HG03460 (cell line): Measurements from ENCODE around the gene CACNB1.

Source experiments
- ATAC-seq: cut with Tn5 transposase; IDR thresholded peaks from one replicate; pipeline ENCODE4 v1.9.1; 2021; ENCODE audit not compliant: unreplicated experiment

CACNB1 gene

GRCh38 chr17:39204245-39204644 lies 6.8 kb upstream of the CACNB1 start:
- ATAC-seq, result no peak

GRCh38 chr17:39200957-39201510 lies 3.6 kb upstream of the CACNB1 start:
- no peak for ATAC-seq

DNA sequence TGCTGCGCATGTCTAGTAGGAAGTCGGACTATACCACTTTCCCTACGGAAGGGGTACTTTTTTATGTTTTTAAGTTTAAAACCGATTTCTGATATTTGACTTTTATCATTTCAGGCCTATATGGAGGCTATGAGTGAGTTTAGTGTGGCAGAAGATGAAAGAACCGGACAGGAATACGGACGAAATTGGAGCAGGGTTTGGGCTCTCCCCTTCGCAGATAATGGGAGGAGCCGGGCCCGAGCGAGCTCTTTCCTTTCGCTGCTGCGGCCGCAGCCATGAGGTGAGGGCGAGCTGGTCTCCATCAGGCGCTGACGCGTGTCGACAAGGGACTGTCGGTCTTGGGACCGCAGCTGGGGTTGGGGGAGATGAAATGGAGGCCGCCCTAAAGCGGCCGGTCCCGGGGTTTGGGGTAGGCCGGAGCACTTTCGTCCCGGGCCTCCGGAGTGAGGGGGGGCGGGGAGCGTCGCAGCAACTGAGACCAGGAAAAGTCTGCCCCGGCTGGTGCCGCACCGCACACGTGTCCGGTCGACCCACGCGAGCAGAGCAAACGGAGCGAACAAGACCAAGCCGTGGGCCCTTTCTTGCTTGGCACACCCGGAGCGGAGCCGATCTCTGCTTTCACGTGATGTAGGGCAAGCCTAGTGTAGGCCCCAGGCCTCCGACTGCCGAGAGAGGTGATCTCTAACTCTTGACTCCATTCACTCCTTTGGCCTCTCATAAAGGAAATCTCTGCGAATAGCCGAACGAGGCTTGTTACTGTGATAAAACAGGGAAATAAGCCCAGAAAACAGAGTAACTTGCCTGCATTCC lies 2.8 kb upstream of the CACNB1 start, which contains the start of gene RPL19:
Gene RPL19 (plus strand): TSS at position 214 of the 810 bp plus-strand sequence. CDS start 62 bp downstream, at position 276.
- ATAC-seq, result peak; percentile 56

- ATAC-seq, result peak; percentile 46
Measured at GRCh38 chr17:39199820-39200069, 2.3 kb upstream of the CACNB1 start.

GRCh38 chr17:39198186-39198566 lies 707 bp upstream of the CACNB1 start:
- no peak for ATAC-seq

- no peak for ATAC-seq
Measured at GRCh38 chr17:39196808-39197291, 619 bp downstream of the CACNB1 start.

DNA sequence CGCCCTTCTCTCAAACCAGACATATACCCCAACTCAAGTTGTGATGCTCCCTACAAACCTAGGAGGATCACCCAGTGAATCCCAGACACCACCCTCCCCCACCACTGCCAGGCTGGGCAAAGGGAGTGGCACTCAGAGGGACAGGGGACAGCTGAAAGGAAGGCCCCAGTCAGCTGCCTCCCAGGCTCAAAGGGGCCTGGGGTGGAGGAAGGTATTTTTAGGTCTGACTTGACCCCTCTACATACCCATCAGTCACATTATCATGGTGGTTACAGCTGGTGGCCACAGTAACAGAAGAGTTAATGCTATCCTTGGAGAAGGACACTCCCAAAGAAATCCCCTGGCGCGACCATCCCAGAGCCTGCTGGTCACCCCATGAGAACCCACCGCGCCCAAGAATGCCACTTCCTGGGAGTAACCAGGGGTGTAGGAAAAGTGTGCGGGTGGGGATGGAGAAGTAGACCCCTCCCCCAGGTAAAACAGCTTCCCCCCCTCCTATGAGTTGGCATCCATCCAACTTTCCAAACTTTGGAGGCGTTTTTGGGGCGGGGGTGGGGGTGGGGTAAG lies 1.1 kb downstream of the CACNB1 start:
- ATAC-seq, result no peak

DNA sequence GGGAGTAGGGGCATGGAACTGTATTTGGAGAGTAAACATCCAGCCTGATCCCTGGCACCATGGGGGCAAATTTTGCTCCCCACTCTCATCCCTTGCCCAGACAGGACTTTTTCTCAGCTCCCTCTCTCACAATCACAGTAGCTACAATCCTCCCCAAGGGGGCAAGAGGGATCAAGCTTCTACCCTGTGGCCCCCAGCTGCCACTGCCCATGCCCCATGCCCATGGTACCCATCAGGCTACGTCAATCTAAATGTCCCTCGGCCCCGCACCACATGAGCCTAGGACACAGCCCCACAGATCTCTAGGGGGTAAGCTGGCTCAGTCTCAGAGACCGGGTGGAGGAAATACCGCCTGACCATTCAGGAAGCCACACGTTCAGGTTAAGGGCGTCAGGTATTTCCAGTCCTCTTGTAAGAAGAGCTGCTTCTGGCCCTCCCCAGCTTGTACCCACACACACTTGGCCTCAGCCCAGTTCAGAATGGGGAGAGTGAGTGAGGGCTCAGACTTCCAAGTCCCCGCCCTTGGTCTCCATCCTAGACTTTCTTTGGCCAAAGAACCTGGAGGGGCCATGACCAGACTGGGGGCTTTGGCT lies 1.8 kb downstream of the CACNB1 start:
- no peak for ATAC-seq

DNA sequence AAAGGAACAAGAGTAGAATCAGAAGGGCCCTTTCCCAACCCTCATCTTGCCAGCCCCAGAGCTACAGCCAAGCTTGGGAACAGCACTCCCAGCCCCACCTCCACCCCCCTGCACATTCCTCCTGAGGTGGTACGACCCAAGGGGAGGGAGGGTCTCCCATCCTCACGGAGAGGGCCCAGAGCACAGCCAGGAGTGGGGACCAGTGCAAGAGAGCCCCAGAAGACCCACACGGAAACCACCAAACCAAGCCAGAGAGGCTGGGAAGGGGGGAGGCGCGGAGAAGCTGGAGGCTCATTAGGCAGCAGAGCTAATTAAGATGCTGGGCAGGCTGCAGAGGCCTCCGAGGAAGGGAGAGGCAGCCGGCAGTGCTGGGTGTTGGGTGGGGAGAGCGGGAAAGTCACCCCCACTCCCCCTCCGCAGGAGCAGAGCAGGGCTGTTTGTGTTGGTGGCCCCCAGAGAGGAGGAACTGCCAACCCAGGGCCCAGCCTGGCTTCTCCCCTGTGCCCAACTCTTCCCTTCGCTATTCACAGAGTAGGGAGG lies 2.4 kb downstream of the CACNB1 start:
- no peak for ATAC-seq

GRCh38 chr17:39194089-39194984 lies 3.1 kb downstream of the CACNB1 start:
- ATAC-seq, result no peak

DNA sequence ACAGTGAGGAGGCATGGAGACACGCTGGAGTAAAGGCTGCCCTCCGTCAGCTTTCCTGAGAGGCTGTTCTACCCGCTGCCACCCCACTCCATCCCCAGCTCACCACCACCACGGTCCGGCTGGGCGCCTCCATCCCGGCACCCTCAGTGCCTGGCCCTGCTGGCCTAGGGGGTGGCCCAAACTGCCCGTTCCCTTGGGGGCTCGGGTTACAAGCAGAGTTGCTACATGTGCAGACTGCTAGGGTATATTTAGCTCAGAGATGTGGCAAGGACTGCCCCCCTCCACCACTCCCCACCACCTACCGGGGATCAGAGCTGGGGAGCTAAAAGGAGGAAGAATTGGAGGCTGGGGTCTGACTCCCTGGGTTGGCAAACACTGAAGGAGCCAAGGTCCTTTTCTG lies 4.1 kb downstream of the CACNB1 start:
- ATAC-seq, result no peak

DNA sequence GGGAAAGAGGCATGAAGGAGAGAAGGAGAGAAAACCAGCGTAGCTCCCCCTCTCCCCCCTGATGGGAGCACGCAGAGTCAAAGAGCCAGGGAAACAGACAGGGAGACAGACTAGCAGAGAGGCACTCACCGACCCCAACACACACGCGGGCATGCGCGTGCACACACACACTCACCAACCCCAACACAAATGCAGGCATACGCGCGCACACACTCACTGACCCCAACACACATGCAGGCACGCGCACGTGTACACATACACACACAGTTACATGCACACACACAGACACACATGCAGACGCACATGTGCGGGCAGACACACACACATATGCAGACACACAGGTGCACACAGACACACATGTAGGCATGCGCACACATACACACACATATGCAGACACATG lies 4.6 kb downstream of the CACNB1 start:
- no peak for ATAC-seq

GRCh38 chr17:39191750-39192510 lies 5.5 kb downstream of the CACNB1 start:
- no peak for ATAC-seq

GRCh38 chr17:39187152-39187830 lies 10.2 kb downstream of the CACNB1 start:
- ATAC-seq, result no peak

DNA sequence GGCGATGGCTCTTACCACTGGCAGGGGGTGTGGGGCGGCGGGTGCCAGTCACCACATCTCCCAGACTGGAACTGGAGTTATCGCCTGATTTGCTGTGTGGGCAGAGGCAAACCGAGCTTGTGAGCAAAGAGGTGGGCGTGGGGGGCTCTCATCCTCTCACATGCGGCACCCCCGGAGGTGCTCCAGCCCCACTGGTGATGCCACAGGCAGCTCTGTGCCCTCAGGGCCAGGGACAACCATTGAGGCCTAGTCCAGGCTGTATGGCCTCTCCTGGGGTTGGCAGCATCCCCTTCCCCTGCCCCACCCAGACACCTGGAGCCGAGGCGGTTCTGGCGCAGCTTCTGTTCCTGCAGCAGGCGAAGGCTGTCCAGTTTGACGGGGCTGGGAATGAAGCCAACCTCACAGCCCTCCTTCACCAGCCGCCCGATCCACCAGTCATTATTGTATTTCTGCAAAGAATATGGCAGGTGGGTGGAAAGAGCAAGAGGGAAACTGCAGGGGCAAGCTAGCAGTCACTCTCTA lies 10.9 kb downstream of the CACNB1 start:
- no peak for ATAC-seq

DNA sequence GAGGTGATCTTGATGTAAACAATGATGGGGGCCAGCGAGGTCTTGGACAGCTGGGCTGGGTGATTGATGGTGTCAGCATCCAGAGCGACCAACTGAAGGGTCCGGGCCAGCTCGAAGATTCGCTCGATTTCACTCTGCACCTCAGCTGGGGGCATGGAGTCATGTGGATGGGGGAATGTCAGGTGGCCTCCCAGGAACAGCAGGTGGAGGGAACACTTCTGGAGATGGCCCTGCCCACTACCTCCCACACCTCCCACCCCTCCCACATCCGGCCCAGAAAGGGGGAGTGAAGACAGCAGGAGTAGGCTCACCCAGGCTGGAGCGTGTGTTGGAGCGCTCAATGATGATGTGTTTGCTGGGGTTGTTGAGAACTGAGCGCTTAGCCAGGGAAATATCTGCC lies 13.7 kb downstream of the CACNB1 start:
- no peak for ATAC-seq

DNA sequence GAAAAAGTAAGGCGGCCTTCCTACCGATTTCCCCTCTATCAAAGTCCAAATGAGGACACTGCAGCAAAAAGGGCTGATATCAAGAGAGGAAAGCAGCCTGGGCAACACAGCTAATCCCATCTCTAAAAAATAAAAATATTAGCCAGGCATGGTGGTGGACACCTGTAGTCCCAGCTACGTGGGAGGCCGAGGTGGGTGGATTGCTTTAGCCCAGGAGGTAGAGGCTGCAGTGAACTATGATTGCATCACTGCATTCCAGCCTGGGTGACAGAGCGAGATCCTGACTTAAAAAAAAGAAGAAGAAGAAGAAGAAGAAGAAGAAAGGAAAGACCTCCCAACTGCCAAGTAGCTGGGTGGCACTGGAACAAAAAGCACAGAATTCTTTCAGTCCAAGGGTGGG lies 14.4 kb downstream of the CACNB1 start:
- no peak for ATAC-seq

GRCh38 chr17:39181303-39181702 lies 16.2 kb downstream of the CACNB1 start:
- no peak for ATAC-seq

GRCh38 chr17:39178536-39178935 lies 18.9 kb downstream of the CACNB1 start:
- no peak for ATAC-seq
